ENCODE data around the gene PEX5L. TPM values are rescaled to one million over a fixed set of nuclear protein-coding genes. Genes with fewer than 3 reads are reported as not detected.
"Not testable (repeated sequence)": the region's sequence is repeated elsewhere in the genome, so short reads cannot be mapped to it uniquely, and the experiment has no call there.

Gene PEX5L
- total RNA-seq, 1 experiment from 2014 or later: 0.02 TPM

DNA sequence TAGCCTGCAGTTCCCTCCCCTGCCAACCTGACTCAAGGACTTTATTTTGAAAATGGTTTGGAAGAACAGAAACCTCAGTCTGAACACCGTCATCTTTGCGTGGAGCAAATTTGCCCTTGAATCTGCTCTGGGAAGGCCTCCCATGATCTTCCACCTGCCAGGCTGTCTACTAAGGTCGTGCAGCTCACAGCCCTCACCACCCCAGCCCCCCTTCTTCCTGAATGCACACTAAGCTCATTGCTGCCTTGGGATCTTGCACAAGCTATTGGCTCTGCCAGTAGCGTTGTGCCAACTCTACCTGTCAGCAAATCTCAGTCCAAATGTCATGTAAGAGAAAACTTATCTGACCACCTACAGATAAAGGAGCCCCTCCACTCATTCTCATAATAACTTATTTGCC lies 242.4 kb downstream of the PEX5L start:
- DNase-seq (ENCODE audit: extremely low read depth, low read depth): no peak

DNA sequence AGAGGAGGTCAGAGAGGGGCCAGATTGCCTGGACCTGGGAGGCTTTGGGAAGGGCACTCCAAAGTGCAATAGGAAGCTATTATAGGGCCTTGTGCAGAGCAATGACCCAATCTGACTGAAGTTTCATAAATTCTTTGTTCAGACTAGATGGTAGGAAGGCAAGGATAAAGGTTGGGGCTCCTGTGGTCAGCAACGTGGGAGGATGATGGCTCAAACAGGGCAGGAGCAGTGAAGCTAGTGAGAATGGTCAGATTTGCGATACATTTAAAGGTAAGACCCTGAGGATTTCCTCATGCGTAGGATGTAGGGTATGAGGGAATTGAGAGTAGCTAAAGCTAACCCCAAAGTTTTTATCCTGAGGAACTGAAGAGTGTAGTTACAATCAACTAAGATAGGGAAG lies 244.9 kb downstream of the PEX5L start:
- DNase-seq (ENCODE audit: extremely low read depth, low read depth): no peak

DNA sequence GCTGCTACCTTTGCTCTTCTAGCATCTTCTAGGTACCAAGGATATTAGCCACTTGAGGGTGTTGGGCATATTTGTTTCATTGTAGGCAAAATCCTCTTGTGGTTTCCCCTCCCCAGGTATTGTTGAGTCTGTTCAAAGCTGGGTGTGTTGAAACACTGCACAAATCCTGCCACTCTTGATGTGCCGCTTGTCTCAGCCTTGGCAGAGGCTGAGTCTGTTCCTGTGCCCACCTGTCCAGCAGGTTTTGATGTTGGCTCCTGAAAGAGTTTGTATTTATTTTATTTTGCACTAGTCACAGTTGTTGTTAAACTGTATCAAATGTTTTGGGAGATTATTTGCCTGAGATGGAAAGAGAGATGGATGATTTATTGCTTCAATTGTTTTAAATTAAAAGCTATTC lies 247.7 kb downstream of the PEX5L start:
- DNase-seq (ENCODE audit: extremely low read depth, low read depth): no peak

DNA sequence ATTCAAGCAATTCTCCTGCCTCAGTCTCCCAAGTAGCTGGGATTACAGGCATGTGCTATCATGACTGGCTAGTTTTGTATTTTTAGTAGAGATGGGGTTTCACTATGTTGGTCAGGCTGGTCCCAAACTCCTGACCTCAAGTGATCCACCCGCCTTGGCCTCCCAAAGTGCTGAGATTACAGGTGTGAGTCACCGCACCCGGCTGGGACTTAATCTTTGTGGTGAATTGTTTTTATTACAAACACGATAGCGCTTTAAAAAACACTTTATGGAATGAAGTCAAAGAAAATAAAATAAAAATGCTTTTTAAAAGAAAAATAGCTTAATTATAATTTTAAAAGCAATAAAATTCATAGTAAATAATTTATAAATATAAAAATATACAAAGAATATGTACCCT lies 253.9 kb downstream of the PEX5L start:
- not testable (repeated sequence) for DNase-seq (ENCODE audit: extremely low read depth, low read depth)

DNA sequence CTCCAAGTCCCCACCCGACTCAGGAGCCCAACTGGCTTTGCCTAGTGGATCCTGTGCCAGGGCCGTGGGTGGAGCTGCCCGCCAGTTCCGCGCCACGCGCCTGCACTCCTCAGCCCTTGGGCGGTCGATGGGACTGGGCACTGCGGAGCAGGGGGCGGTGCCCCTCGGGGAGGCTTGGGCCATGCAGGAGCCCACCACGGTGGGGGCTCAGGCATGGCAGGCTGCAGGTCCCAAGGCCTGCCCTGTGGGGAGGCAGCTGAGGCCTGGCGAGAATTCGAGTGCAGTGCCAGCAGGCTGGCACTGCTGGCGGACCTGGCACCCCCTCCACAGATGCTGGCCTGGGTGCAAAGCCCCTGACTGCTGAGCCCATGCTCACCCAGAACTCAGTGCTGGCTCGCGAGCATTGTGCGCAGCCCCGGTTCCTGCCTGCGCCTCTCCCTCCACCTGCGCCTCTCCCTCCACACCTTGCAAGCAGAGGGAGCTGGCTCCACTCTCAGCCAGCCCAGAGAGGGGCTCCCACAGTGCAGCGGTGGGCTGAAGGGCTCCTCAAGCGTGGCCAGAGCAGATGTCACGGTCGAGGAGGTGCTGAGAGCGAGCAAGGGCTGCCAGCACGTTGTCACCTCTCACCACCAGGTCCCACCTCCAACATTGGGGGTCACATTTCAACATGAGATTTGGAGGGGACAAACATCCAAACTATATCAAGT lies 261.2 kb downstream of the PEX5L start:
- DNase-seq (ENCODE audit: extremely low read depth, low read depth): no peak

DNA sequence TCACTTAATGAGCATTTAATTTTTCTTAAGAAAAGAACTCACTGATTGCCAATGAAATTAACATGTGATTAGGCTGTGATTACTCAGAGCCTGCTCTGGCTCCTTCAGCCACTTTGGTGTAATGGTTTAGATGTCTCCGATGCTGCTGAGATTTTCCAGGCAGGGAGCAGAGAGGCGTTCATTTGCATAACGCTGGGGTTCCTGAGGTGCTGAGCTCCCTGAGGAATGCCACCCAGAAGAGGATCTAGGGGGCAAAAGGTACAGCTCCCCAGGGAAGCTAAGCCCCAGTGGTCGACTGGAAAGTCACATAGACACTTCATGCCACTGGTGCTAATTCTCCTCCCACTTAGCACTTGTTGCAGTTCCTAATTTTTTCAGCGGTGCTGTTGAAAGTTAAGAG lies 264.4 kb downstream of the PEX5L start:
- no peak for DNase-seq (ENCODE audit: extremely low read depth, low read depth)

DNA sequence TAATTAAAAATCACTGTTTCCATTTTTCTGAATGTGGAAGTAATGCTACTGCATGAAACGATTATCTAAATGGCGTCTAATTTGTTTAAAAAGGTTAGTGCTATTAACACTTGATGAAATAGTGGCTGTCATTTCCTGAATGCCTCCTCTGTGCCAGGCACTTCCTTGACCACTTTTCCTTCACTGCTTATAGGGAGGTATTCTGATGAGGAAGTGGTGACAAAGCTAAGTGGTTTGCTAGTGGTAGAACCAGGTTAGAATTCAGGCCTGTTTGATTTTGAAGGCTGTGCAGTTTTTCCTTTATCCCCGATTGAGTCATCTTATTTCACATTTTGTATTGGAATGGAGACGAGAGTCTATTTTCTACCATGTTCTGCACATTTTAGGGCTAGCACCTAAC lies 264.9 kb downstream of the PEX5L start:
- no peak for DNase-seq (ENCODE audit: extremely low read depth, low read depth)

DNA sequence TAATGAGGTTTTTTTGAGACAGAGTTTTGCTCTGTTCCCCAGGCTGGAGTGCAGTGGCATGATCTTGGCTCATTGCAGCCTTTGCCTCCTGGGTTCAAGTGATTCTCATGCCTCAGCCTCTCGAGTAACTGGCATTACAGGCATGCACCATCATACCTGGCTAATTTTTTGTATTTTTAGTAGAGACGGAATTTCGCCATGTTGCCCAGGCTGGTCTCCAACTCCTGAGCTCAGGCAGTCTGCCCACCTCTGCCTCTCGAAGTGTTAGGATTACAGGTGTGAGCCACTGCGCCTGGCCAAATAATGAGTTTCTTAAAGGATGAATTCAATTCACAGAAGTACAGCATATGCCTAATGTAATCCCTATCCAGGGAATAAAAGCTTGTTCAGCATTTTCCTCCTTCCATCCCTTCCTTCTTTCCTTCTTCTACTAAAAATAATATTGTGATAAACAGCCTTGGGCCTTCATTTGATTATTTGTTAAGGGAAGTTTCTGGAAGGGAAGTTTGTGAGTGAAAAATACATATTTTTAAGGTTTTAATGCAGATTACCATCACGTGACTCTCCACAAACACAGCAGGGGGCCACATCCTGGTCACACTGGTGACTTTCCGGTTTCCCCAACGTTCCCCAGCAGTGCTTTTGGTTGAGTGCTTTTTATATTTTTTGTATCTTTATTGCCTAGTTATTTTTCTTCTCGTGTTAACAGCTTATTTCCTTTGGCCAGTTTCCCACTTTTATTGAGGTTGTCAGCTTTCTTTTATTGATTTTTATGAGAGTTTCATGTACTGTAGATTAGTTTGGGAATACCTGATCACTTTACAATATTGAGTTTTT lies 267.1 kb downstream of the PEX5L start:
- no peak for DNase-seq (ENCODE audit: extremely low read depth, low read depth)

DNA sequence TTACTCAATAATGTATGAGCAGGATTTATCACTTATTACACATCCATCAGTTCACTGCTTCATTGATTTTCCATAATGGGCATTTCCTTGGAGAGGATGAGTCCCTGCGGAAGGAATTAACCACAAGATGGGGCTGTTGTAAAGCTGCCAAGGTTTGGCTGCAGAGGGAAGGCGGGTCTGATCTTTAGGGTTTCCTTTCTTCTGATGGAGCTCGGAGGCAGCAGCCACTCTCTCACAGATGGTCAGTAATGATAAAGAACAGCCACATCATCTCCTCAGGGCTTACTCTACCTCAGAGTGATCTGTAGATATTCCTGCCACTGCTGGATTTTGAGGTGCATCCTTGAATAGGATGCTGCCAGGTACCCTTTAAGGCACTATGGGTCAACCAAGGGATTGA lies 268.7 kb downstream of the PEX5L start:
- DNase-seq (ENCODE audit: extremely low read depth, low read depth): peak; percentile 32

DNA sequence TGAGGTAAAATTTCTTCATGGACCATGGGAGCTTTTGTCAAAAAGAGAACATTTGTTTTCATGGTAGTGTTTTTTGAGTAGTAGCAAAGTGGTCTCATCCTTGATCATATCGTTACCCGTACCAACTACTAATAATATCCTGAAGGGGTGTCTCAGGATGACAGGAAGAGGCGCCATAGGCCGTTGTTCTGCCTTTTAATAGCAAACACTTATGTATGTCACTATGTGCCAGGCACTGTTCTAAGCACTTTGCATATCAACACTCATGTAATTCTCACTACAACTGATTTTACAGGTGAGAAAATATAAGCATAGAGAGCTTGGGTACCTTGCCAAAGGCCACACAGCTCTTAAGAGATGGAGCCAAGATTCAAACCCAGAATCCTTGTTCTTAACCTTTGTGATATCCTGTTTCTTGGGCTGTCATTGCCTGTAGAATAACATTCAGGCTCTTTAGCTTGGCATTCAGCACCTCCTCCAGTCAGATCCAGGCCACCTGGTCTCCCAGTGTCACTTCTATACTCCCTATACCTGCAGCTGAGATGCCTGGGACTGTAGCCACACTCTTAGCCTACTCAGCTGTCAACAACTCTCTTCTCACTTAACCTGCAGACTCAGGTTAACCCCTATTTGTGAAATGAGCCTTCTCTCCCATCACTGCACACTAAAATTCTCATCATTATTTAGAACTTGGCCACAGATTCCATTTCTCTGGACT lies 270.2 kb downstream of the PEX5L start:
- DNase-seq (ENCODE audit: extremely low read depth, low read depth): no peak

DNA sequence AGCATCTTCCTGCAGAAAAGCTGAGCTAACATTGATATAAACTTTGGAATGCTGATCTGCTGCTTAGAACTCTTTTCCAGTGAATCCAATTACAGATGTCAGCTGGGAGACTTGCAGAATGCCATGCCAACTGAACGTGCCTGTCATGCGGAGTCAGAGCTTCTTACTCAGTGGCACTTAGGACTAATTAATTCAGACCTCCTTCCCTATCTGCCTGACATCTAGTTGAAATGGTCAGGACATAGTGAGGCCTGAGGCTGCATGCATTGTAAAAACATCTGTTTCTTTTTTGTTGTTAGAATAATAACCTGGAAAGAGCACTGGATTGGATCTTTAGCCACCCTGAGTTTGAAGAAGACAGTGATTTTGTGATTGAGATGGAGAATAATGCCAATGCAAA lies 271.3 kb downstream of the PEX5L start:
- DNase-seq (ENCODE audit: extremely low read depth, low read depth): no peak

DNA sequence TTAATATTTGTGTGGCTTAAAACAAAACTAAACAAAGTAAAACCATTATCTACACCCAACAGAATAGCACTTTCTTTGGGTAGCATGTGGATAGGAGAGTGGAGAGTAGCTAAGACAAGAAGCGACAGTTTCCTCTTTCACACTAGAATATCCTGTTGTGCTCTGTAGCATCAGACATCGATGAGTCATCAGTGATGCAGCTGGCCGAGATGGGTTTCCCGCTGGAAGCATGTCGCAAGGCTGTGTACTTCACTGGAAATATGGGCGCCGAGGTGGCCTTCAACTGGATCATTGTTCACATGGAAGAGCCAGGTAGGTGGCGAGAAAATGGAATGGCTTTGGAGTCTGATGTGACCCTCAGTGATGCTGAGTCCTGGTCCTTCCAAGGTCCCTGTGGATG lies 275.8 kb downstream of the PEX5L start:
- peak; percentile 11 for DNase-seq (ENCODE audit: extremely low read depth, low read depth)

DNA sequence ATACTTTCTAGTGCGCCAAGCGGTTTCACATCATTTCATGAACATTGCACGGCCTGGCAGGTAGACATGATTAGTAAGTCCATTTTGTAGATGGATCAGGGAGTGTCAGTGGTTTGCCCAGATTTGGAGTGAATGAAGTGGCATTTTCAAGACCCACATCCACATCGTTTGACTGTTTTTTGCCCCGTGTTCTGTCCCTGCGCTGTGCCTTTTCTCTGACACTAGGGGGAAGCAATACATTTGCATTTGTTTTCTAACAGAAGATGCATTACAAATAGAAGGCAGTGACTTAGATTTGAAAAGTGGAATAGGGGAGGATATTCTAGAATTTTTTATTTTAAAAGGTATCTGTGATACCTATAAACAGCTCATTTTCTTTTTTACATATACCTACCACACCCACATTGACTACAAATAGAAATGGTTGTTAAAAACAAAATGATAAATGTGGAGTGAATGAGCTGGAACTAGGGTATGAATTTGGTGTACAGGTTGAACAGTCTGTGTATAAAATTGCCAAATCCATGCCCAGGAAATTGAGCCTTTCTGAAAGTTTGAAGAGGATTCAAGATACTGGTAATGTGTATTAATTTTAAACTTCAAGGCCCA lies 285.9 kb downstream of the PEX5L start:
- peak; percentile 3 for DNase-seq (ENCODE audit: extremely low read depth, low read depth)

DNA sequence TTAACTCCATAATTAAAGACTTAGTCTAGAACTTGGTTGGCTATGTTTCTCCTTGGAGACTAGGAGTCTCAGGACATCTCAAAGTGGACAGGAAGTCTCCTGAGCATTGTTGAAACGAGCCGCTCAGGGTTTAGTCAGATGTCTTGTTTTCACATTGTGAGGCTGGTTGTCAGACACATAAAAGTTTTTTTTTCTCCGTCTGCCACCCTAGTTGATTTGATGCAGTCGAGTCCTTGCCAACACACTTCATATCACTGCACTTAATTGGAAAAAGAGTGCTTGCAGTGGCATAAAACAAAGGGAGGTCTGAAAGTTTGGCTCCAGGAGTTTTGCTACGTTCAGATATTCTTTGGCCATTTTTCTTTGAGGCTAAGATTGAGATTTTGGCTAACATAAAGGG lies 291.0 kb downstream of the PEX5L start:
- no peak for DNase-seq (ENCODE audit: extremely low read depth, low read depth)

DNA sequence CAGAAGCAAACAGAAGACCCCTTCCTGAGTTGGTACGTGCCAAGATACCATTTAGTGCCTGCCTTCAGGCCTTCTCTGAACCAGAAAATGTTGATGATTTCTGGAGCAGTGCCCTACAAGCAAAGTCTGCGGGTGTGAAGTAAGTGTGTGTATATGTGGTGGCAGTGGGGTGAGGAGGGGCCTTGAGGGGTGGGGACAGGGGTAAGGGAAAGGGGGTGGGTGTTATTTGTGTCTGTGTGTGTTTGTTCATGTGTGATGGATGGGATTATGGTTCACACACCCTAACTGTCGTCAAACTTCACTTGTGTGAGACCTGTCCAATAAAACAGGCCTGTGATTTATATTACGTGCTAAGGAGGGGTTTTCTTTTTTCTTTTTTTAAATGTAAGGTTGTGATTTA lies 291.7 kb downstream of the PEX5L start:
- DNase-seq (ENCODE audit: extremely low read depth, low read depth): no peak

Data from NCI-H460 (cell line).